ENCODE measurements around the gene MUC22.
"Not testable (repeated sequence)": the region's sequence is repeated elsewhere in the genome, so short reads cannot be mapped to it uniquely, and the experiment has no call there.

The MUC22 gene

GRCh38 chr6:30998785-30999184, 11.5 kb upstream of the MUC22 start:
- DNase-seq (ENCODE audit: low read depth) = no peak

GRCh38 chr6:31000067-31000860, 10.0 kb upstream of the MUC22 start:
- not testable (repeated sequence) for DNase-seq (ENCODE audit: low read depth)

- no peak for DNase-seq (ENCODE audit: low read depth)
Measured at GRCh38 chr6:31001281-31001888, 8.9 kb upstream of the MUC22 start.

GRCh38 chr6:31002471-31002870, 7.8 kb upstream of the MUC22 start:
- no peak for DNase-seq (ENCODE audit: low read depth)

- DNase-seq (ENCODE audit: low read depth) = no peak
Measured at GRCh38 chr6:31004794-31005193, 5.5 kb upstream of the MUC22 start.

GRCh38 chr6:31005249-31006020, 4.8 kb upstream of the MUC22 start:
- no peak for DNase-seq (ENCODE audit: low read depth)

- DNase-seq (ENCODE audit: low read depth) = no peak
Measured at GRCh38 chr6:31007694-31008093, 2.6 kb upstream of the MUC22 start.

GRCh38 chr6:31008165-31008564, 2.1 kb upstream of the MUC22 start:
- no peak for DNase-seq (ENCODE audit: low read depth)

- DNase-seq (ENCODE audit: low read depth) = no peak
Measured at GRCh38 chr6:31009731-31010130, 543 bp upstream of the MUC22 start.

- DNase-seq (ENCODE audit: low read depth) = no peak
Measured at GRCh38 chr6:31011153-31011552, 879 bp downstream of the MUC22 start.

GRCh38 chr6:31016659-31017299, 6.5 kb downstream of the MUC22 start:
- no peak for DNase-seq (ENCODE audit: low read depth)

- DNase-seq (ENCODE audit: low read depth) = not testable (repeated sequence)
Measured at GRCh38 chr6:31017436-31017835, 7.2 kb downstream of the MUC22 start.

- no peak for DNase-seq (ENCODE audit: low read depth)
Measured at GRCh38 chr6:31020057-31020456, 9.8 kb downstream of the MUC22 start.

GRCh38 chr6:31020631-31021255, 10.5 kb downstream of the MUC22 start:
- DNase-seq (ENCODE audit: low read depth) = not testable (repeated sequence)

- not testable (repeated sequence) for DNase-seq (ENCODE audit: low read depth)
Measured at GRCh38 chr6:31021705-31022531, 11.6 kb downstream of the MUC22 start.

GRCh38 chr6:31025595-31025994, 15.3 kb downstream of the MUC22 start:
- no peak for DNase-seq (ENCODE audit: low read depth)

GRCh38 chr6:31031095-31031494, 20.8 kb downstream of the MUC22 start:
- no peak for DNase-seq (ENCODE audit: low read depth)

- DNase-seq (ENCODE audit: low read depth) = no peak
Measured at GRCh38 chr6:31033075-31033474, 22.8 kb downstream of the MUC22 start.

GRCh38 chr6:31035862-31036497, 25.7 kb downstream of the MUC22 start:
- DNase-seq (ENCODE audit: low read depth) = no peak

GRCh38 chr6:31037169-31037568, 26.9 kb downstream of the MUC22 start:
- DNase-seq (ENCODE audit: low read depth) = no peak

GRCh38 chr6:31037682-31038081, 27.4 kb downstream of the MUC22 start:
- no peak for DNase-seq (ENCODE audit: low read depth)
